Kidney (tissue), 14 donors: Measurements from ENCODE around the gene KCNK15. TPM values are rescaled to one million over a fixed set of nuclear protein-coding genes. Genes with fewer than 3 reads are reported as not detected.

ENCODE experiments used
- DNase-seq, 5 donors: peaks; one replicate each; pipeline ENCODE4 v3.0.0-alpha.2; 2013 to 2020
- FAIRE-seq: peaks from 2 replicates; lab custom pipeline; 2012; peaks lifted over from hg19 to GRCh38; lab: Jason Lieb, UNC
- H3K27ac ChIP-seq, 2 donors: one replicate each; pipeline ENCODE4 v1.7.0; 2013; ENCODE audit warnings: low read depth in 2 of 2, low read length in 2 of 2, inconsistent platforms in 1 of 2
- H3K27me3 ChIP-seq: one replicate; pipeline ENCODE4 v1.7.1; 2013; ENCODE audit warnings: low read length, inconsistent platforms; ENCODE audit not compliant: control insufficient read depth, insufficient read depth
- H3K36me3 ChIP-seq, 3 donors: one replicate each; pipeline versions ENCODE4 v1.7.0 to v1.7.1; 2013; ENCODE audit warnings: low read length in 3 of 3, control low read depth in 1 of 3, inconsistent platforms in 1 of 3; ENCODE audit not compliant: insufficient read depth in 3 of 3, control insufficient read depth in 2 of 3
- H3K4me1 ChIP-seq, 3 donors: one replicate each; pipeline versions ENCODE4 v1.7.0 to v1.7.1; 2013; ENCODE audit warnings: low read length in 3 of 3, inconsistent platforms in 1 of 3, low read depth in 1 of 3; ENCODE audit not compliant: control insufficient read depth in 2 of 3, insufficient read depth in 2 of 3
- H3K4me3 ChIP-seq, 3 donors: one replicate each; pipeline versions ENCODE4 v1.7.0 to v1.8.1; 2013; ENCODE audit warnings: low read length in 3 of 3, control low read depth in 1 of 3, inconsistent platforms in 1 of 3
- H3K9ac ChIP-seq, 3 donors: one replicate each; pipeline versions ENCODE4 v1.7.0 to v1.7.1; 2013; ENCODE audit warnings: low read length in 3 of 3, control low read depth in 1 of 3, inconsistent platforms in 1 of 3
- H3K9me3 ChIP-seq, 3 donors: one replicate each; pipeline versions ENCODE4 v1.7.0 to v1.7.1; 2013; ENCODE audit warnings: low read length in 3 of 3, control low read depth in 1 of 3, inconsistent platforms in 1 of 3; ENCODE audit not compliant: control insufficient read depth in 2 of 3, insufficient read depth in 1 of 3
- CTCF ChIP-seq: IDR thresholded peaks from 3 replicates; pipeline ENCODE4 v1.5.1; 2012; ENCODE audit warnings: mild to moderate bottlenecking, moderate library complexity, borderline replicate concordance; ENCODE audit not compliant: insufficient read depth; ENCODE audit errors: extremely low read depth
- intact Hi-C: fragments of 100-400 bp; cut with DNase I; formaldehyde crosslinking; loops from one replicate; pipeline ENCODE4 v1.11.1; 2022
- polyA plus RNA-seq: library from polyadenylated mRNA; stranded (reverse); fragments of 350-450 nt; fragmentation: Illumina TruSeq; extraction: RNeasy Lipid Tissue Mini Kit (QIAGEN cat#74804); gene quantifications from one replicate; pipeline ENCODE4 v1.2.3, GENCODE V29; 2014; ENCODE audit warnings: low read depth, low replicate concordance; ENCODE audit not compliant: insufficient read depth
- total RNA-seq: library from RNA; stranded (reverse); fragmentation: NEBNext Ultra II Directional; extraction: Animal tissue kit (Norgen Biotek cat#: 25700); gene quantifications from one replicate; pipeline ENCODE4 v1.2.1, GENCODE V29; 2021
- donor health status: control.
- donor health status: control.
- donor health status: control.
- donor health status: control.
- donor health status: control.
- donor health status: DM: yes; HTN: yes; CAD: no.
- donor health status: Normal renal cell carcinoma (clear cell type).

The KCNK15 gene
- total and polyA plus RNA-seq, 2 donors from 2014 or later = 0.62 to 11.7 TPM

GRCh38 chr20:44743916-44744655 lies 1.6 kb upstream of the KCNK15 start:
- FAIRE-seq = no peak
- DNase-seq = peak in 1 of 5 donors; percentile 58
- no peak overlapping the region for H3K27ac ChIP-seq
- H3K9ac ChIP-seq = no peak overlapping the region
- intact Hi-C loops = no loop called here
- no peak overlapping the region for H3K4me3 ChIP-seq
- H3K27me3 ChIP-seq = no peaks in the 10 kb centered on the region
- TF ChIP-seq CTCF = no peak
- peaks cover 0 to 10% (median 7%) of the 10 kb centered on the region in 3 donors for H3K4me1 ChIP-seq
- H3K36me3 ChIP-seq = no peaks in the 10 kb centered on the region
- H3K9me3 ChIP-seq = no peaks in the 10 kb centered on the region

- FAIRE-seq (no peak), DNase-seq (no peak)
- H3K4me1 ChIP-seq = peaks cover 0 to 10% (median 7%) of the 10 kb centered on the region in 3 donors
- no peaks in the 10 kb centered on the region for H3K27me3 ChIP-seq
- H3K9ac ChIP-seq = no peak overlapping the region
- intact Hi-C loops = no loop called here
- no peaks in the 10 kb centered on the region for H3K36me3 ChIP-seq
- H3K9me3 ChIP-seq = no peaks in the 10 kb centered on the region
- H3K4me3 ChIP-seq = no peak overlapping the region
- no peak overlapping the region for H3K27ac ChIP-seq
- no peak for TF ChIP-seq CTCF
These were observed 505 bp upstream of the KCNK15 start for GRCh38 chr20:44745122-44745597.

- DNase-seq = peak in 1 of 5 donors; percentile 82
- Histone ChIP-seq H3K9ac (no peak overlapping the region), H3K27ac (no peak overlapping the region), H3K4me3 (peak overlapping the region in 1 of 3 donors; percentile 36), H3K27me3 (peaks cover 2% of the 10 kb centered on the region), H3K36me3 (no peaks in the 10 kb centered on the region), H3K4me1 (peaks cover 0 to 10% (median 7%) of the 10 kb centered on the region in 3 donors), H3K9me3 (no peaks in the 10 kb centered on the region)
- intact Hi-C loops = no loop called here
- no peak for FAIRE-seq
- no peak for TF ChIP-seq CTCF
These were observed 901 bp downstream of the KCNK15 start for GRCh38 chr20:44746367-44747165.
